ENCODE measurements around the gene VILL.

DNA sequence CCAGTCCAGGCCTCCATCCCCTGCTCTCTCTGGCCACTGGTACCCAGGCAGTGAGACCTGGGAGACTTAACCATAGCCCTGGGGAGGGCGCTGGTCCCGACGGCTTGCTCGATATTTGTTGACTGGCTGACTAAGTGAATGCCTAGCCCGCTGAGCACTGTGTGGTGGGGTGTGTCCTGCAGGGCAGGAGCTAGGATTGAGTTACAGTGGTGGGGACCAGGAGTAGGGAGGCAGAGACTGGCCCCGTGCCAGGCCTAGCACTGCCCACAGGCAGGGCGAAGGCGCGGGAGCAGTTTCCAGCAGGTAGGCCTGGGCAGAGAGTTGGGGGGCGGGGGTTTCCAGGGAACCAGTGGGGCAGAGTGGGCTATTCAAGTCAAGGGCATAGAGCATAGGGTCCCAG lies at the start of gene VILL:
- TF ChIP-seq, protein P1, sequence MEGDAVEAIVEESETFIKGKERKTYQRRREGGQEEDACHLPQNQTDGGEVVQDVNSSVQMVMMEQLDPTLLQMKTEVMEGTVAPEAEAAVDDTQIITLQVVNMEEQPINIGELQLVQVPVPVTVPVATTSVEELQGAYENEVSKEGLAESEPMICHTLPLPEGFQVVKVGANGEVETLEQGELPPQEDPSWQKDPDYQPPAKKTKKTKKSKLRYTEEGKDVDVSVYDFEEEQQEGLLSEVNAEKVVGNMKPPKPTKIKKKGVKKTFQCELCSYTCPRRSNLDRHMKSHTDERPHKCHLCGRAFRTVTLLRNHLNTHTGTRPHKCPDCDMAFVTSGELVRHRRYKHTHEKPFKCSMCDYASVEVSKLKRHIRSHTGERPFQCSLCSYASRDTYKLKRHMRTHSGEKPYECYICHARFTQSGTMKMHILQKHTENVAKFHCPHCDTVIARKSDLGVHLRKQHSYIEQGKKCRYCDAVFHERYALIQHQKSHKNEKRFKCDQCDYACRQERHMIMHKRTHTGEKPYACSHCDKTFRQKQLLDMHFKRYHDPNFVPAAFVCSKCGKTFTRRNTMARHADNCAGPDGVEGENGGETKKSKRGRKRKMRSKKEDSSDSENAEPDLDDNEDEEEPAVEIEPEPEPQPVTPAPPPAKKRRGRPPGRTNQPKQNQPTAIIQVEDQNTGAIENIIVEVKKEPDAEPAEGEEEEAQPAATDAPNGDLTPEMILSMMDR (IDR thresholded peaks at IDR 0.05): no peak
- TF ChIP-seq POLR2A (IDR thresholded peaks at IDR 0.05): no peak

Data from gastroesophageal sphincter (tissue), 3 donors.